PC-3 (cell line): ENCODE results near the gene RTF1. TPM values are rescaled to one million over a fixed set of nuclear protein-coding genes. Genes with fewer than 3 reads are reported as not detected.

Experiments
- ATAC-seq: fragments of 200-7000 bp; cut with Tn5 transposase; 2 replicates; pipeline ENCODE4 v1.9.1; 2020; ENCODE audit warnings: mild to moderate bottlenecking, moderate library complexity
- BruUV-seq: library from RNA; stranded (reverse); fragments of 400-500 nt; replicated peaks from 2 replicates; lab custom pipeline; 2021; lab: Mats Ljungman, UMichigan
- CTCF ChIA-PET: fragments of 300-600 bp; sonication (Branson Sonifier 250); formaldehyde crosslinking; loops from one replicate; lab custom pipeline; 2022; ENCODE audit warnings: antibody characterized with exemption; lab: Charles Lee
- POLR2A ChIA-PET: fragments of 300-600 bp; sonication (Branson Sonifier 250); formaldehyde crosslinking; loops from one replicate; lab custom pipeline; 2022; ENCODE audit warnings: antibody characterized with exemption; ENCODE audit not compliant: unreplicated experiment; lab: Charles Lee
- DNase-seq: peaks from one replicate; pipeline ENCODE4 v3.0.0-alpha.2; 2015
- H2AFZ ChIP-seq: fragments of 300-600 bp; sonication (generic); 2 replicates; pipeline ENCODE4 v1.6.0; 2016; ENCODE audit warnings: antibody characterized with exemption, low read length
- H3F3A ChIP-seq: fragments of 300-600 bp; sonication (generic); one replicate; pipeline ENCODE4 v1.6.0; 2017; ENCODE audit warnings: antibody characterized with exemption, low read length, control low read depth, mild to moderate bottlenecking; ENCODE audit not compliant: unreplicated experiment
- H3K27ac ChIP-seq: fragments of 300-600 bp; sonication (generic); 2 replicates; pipeline ENCODE4 v1.5.1; 2016; ENCODE audit warnings: mild to moderate bottlenecking, low read length
- H3K27me3 ChIP-seq: fragments of 300-600 bp; sonication (generic); 2 replicates; pipeline ENCODE4 v1.6.1; 2016; ENCODE audit warnings: low read length, mixed read lengths
- H3K36me3 ChIP-seq: fragments of 300-600 bp; sonication (generic); 2 replicates; pipeline ENCODE4 v1.6.1; 2016; ENCODE audit warnings: low read depth, mixed run types, low read length, mixed read lengths
- H3K4me1 ChIP-seq: fragments of 300-600 bp; sonication (generic); 2 replicates; pipeline ENCODE4 v1.5.1; 2016; ENCODE audit warnings: low read length; ENCODE audit not compliant: insufficient read depth
- H3K4me2 ChIP-seq: fragments of 300-600 bp; sonication (generic); 2 replicates; pipeline ENCODE4 v1.6.0; 2016; ENCODE audit warnings: low read length
- H3K4me3 ChIP-seq: fragments of 300-600 bp; sonication (generic); 2 replicates; pipeline ENCODE4 v1.5.1; 2016; ENCODE audit warnings: mild to moderate bottlenecking, low read length, mixed read lengths
- H3K79me2 ChIP-seq: fragments of 300-600 bp; sonication (generic); 2 replicates; pipeline ENCODE4 v1.6.1; 2017; ENCODE audit warnings: low read length, mixed read lengths
- H3K9ac ChIP-seq: fragments of 300-600 bp; sonication (generic); 2 replicates; pipeline ENCODE4 v1.6.0; 2016; ENCODE audit warnings: mild to moderate bottlenecking, low read length
- H3K9me2 ChIP-seq: fragments of 300-600 bp; sonication (generic); replicated peaks from 2 replicates; pipeline ENCODE4 v1.6.1; 2016; ENCODE audit warnings: mixed run types, low read length, mixed read lengths
- H3K9me3 ChIP-seq: fragments of 300-600 bp; sonication (generic); 2 replicates; pipeline ENCODE4 v1.6.1; 2016; ENCODE audit warnings: low read length, mixed read lengths
- H4K20me1 ChIP-seq: fragments of 300-600 bp; sonication (generic); 2 replicates; pipeline ENCODE4 v1.6.1; 2016; ENCODE audit warnings: low read length, mixed read lengths
- CTCF ChIP-seq: fragments of 300-600 bp; sonication (generic); conservative IDR thresholded peaks from 2 replicates; pipeline ENCODE4 v1.5.1; 2017; ENCODE audit warnings: antibody characterized with exemption, low read depth, mild to moderate bottlenecking, low read length
- EZH2 ChIP-seq: fragments of 300-600 bp; sonication (generic); IDR thresholded peaks from one replicate; pipeline ENCODE4 v1.6.1; 2017; ENCODE audit warnings: antibody characterized with exemption, mild to moderate bottlenecking, low read length; ENCODE audit not compliant: unreplicated experiment
- EZH2phosphoT487 ChIP-seq: fragments of 300-600 bp; sonication (generic); IDR thresholded peaks from 2 replicates; pipeline ENCODE4 v1.6.1; 2018; ENCODE audit warnings: mild to moderate bottlenecking, antibody characterized with exemption, low read length, borderline replicate concordance
- intact Hi-C: fragments of 100-400 bp; cut with micrococcal nuclease; formaldehyde crosslinking; loops from 2 replicates; pipeline ENCODE4 v1.9.0; 2023
- total RNA-seq: library from RNA; depleted of rRNA; stranded (reverse); fragments of >200 nt; gene quantifications from 2 replicates; pipeline ENCODE4 v1.2.3, GENCODE V29; 2014

RTF1 gene
- total RNA-seq, 1 experiment from 2014 or later = 20.2 TPM

GRCh38 chr15:41503669-41504010 lies 86.7 kb downstream of the RTF1 start:
- Histone ChIP-seq H3K79me2 (no peaks in the 10 kb centered on the region), H3K9me3 (no peaks in the 10 kb centered on the region), H3K27ac (no peak overlapping the region), H3K36me3 (no peaks in the 10 kb centered on the region), H3K9me2 (no peaks in the 10 kb centered on the region), H3K4me1 (peaks cover 10% of the 10 kb centered on the region), H3K9ac (no peak overlapping the region), H3K4me3 (no peak overlapping the region), H4K20me1 (no peaks in the 10 kb centered on the region), H3K4me2 (no peak overlapping the region), H3F3A (no peaks in the 10 kb centered on the region), H3K27me3 (no peaks in the 10 kb centered on the region), H2AFZ (no peak overlapping the region)
- CTCF ChIA-PET = interaction anchor here (1.0 kb wide), 1 partner anchor 38 kb away, joined by 3 read pairs; no protein-coding TSS in a partner anchor
- BruUV-seq = no TSS peak
- POLR2A ChIA-PET = interaction anchor here (0.5 to 0.6 kb wide), 2 partner anchors 41 to 72 kb away, joined by 12 to 19 read pairs; partner anchors contain the start of gene RPAP1
- TF ChIP-seq CTCF (no peak), EZH2 (no peak), EZH2phosphoT487 (no peak)
- ATAC-seq (peak; percentile 11; the same call in 1 of the 2 replicates), DNase-seq (no peak)
- intact Hi-C loops = no loop called here

DNA sequence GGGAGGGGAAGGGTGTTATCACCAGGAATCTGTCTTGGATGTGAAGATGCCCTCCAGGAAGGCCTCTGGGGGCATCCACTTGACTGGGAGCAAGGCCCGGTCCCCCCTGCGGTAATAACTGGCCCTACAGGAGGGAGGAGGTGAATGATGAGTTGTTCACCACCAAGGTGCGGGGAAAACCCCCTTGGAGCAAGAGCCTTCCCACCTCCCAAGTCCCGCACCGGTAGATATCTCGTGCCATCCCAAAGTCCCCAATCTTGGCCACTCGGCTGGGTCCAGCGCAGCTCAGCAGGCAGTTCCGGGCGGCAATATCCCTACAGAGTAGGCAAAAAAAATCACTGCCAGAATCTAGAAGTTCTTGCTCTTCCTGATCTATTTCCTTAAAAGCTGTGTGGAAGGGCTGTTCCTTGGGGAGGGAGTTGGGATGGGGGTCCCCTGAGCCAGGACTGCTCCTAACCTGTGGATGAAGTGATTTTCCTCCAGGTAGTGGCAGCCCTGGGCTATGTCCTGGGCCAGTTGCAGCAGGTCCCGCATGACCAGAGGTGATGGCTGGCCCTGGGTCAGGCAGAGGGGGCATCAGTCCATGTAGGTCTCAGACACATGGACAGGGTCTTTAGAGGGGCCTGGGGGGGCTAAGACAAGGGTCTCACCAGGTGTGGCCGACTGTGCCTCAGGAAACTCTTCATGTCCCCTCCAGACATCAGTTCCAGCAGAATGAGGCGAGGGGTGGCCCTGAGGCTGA lies 88.0 kb downstream of the RTF1 start:
- no peaks in the 10 kb centered on the region for H3K9me3 ChIP-seq
- no TSS peak for BruUV-seq
- no peaks in the 10 kb centered on the region for H4K20me1 ChIP-seq
- no peak overlapping the region for H3K9ac ChIP-seq
- no peak overlapping the region for H2AFZ ChIP-seq
- no peaks in the 10 kb centered on the region for H3K9me2 ChIP-seq
- TF ChIP-seq CTCF (no peak), EZH2phosphoT487 (no peak), EZH2 (no peak)
- no peak overlapping the region for H3K27ac ChIP-seq
- H3K36me3 ChIP-seq = no peaks in the 10 kb centered on the region
- peaks cover 13% of the 10 kb centered on the region for H3K4me1 ChIP-seq
- H3K4me3 ChIP-seq = no peak overlapping the region
- no peaks in the 10 kb centered on the region for H3K27me3 ChIP-seq
- H3K4me2 ChIP-seq = no peak overlapping the region
- DNase-seq (no peak), ATAC-seq (no peak)
- H3F3A ChIP-seq = no peaks in the 10 kb centered on the region
- intact Hi-C loops = loop anchor here (5.0 kb wide), 2 partner anchors 38 to 52 kb away; partner anchors contain the start of gene TYRO3
- no peaks in the 10 kb centered on the region for H3K79me2 ChIP-seq
- ChIA-PET POLR2A (interaction anchor here (0.7 kb wide), 1 partner anchor 31 kb away, joined by 3 read pairs; no protein-coding TSS in a partner anchor), CTCF (no interaction called here)

- no peak overlapping the region for H3K9ac ChIP-seq
- intact Hi-C loops = loop anchor here (5.0 kb wide), 2 partner anchors 38 to 52 kb away; partner anchors contain the start of gene TYRO3
- H3F3A ChIP-seq = no peaks in the 10 kb centered on the region
- H4K20me1 ChIP-seq = no peaks in the 10 kb centered on the region
- H3K36me3 ChIP-seq = no peaks in the 10 kb centered on the region
- DNase-seq (no peak), ATAC-seq (no peak)
- H3K9me2 ChIP-seq = no peaks in the 10 kb centered on the region
- no peak overlapping the region for H3K4me2 ChIP-seq
- POLR2A ChIA-PET = interaction anchor here (0.7 kb wide), 1 partner anchor 32 kb away, joined by 3 read pairs; no protein-coding TSS in a partner anchor
- no peaks in the 10 kb centered on the region for H3K79me2 ChIP-seq
- H3K4me3 ChIP-seq = no peak overlapping the region
- no peaks in the 10 kb centered on the region for H3K9me3 ChIP-seq
- no peaks in the 10 kb centered on the region for H3K27me3 ChIP-seq
- H2AFZ ChIP-seq = no peak overlapping the region
- CTCF ChIA-PET = no interaction called here
- H3K27ac ChIP-seq = no peak overlapping the region
- no TSS peak for BruUV-seq
- peaks cover 13% of the 10 kb centered on the region for H3K4me1 ChIP-seq
- TF ChIP-seq EZH2 (no peak), EZH2phosphoT487 (no peak), CTCF (no peak)
These were observed 88.9 kb downstream of the RTF1 start for GRCh38 chr15:41505776-41506175.
